ENCODE results near the gene ZCCHC24.

Gene ZCCHC24

DNA sequence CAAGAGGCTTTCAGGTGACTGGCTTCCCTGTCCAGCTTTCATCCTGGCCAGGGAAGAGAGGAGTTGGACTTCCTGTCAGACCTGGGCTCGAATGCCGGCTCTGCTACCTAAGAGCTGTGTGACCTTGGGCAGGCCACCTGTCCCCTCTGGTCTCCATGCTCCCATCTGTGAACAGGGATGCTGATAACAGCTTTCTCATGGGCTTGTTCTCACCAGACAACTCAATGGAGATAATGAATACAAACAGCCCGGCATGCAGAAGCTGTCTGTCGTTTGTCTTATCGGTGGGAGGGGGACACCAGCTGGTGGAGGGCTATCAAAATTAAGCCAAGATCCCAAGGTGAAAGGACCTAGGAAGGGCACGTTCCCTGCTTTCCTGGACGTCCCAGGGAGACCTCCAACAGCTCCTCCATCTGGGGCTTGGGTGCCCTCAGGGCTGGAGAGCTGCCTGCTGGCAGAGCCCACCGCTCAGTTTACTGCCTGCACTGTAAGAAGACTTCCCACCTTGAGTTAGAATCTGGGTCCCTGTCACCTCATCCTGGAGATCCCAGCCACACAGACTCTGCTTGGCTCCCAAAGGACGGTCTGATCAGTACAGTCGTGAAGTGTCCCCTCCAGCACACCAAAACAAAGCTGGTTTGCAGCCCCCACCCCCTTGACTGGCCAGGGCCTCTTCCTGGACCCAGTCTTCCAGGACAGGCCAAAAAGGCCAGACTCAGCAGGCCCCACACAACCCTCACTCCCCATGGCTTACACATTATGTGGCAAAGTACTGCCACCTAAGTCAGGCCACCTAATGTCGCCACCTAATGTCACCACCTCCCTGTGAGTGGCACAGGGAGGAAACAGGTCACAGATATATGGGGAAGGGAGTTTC is 57.2 kb downstream of the ZCCHC24 start:
- DNase-seq (ENCODE audit: extremely low spot score, insufficient read length, low read depth) (no peak), FAIRE-seq (no peak)

DNA sequence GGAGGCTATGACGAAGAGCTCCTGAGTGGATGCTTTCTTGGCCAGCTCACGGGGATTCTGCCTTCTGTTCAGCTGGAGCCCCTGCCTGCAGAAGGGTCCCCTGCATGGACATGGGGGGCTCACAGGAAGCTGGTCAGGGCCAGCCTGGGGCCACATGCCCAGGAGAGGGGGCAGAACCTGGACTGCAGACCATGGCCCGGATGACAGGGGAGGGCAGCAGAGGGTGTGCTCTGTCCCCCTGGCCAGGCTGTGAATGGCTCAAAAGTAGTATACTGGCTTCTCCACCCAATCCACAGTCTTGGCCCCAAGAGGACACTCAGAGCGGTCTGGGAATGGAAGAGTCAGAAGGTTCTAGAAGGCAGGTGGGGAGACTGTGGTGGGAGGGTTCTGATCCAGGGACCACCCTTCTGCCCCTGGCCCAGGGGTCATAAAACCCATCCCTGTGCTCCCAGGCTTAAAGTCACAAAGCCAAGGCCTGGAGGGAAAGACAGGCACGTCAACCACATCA is 57.9 kb downstream of the ZCCHC24 start:
- no peak for FAIRE-seq

GRCh38 chr10:79386637-79387465 is 58.6 kb downstream of the ZCCHC24 start:
- FAIRE-seq (no peak), DNase-seq (ENCODE audit: extremely low spot score, insufficient read length, low read depth) (no peak)

More for the DNA sequence above, 57.9 kb downstream of the ZCCHC24 start:
- no peak for DNase-seq (ENCODE audit: extremely low spot score, insufficient read length, low read depth)

- DNase-seq (ENCODE audit: extremely low spot score, insufficient read length, low read depth) (no peak), FAIRE-seq (no peak)
These were observed 59.5 kb downstream of the ZCCHC24 start for GRCh38 chr10:79385804-79386531.

GRCh38 chr10:79385392-79385795 is 60.0 kb downstream of the ZCCHC24 start:
- DNase-seq (ENCODE audit: extremely low spot score, insufficient read length, low read depth) (no peak), FAIRE-seq (no peak)

DNA sequence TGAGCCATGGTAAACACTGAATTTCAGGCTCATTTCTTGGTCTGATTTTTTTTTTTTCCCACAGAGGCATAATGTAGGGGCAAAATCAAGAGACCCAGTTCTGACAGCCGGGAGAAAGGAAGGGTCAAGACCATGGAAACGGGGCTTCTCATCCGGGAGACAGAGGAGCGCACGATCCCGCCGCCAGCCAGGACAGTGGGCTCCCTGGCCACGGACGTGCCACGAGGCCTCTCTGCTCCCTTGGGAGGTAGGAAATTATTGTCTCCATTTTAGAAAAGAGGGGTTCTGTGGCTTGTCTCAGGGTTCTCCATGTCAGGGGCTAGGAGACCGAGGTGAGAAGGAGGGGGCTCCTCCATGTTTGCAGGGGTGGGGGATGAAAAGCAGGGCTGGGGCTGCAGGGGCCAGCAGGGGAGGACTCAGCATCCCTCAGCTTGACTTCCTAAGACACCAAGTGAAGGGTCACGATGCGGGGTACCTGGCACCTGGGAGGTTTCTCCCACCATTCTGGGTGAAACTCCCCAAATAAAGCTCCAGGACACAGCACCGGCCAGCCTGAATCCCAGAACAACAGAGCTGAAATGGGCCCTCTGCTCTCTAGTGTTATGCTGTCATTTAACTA is 60.5 kb downstream of the ZCCHC24 start:
- no peak for FAIRE-seq
- DNase-seq (ENCODE audit: extremely low spot score, insufficient read length, low read depth): no peak

GRCh38 chr10:79383974-79384606 is 61.3 kb downstream of the ZCCHC24 start:
- no peak for DNase-seq (ENCODE audit: extremely low spot score, insufficient read length, low read depth)
- no peak for FAIRE-seq

- DNase-seq (ENCODE audit: extremely low spot score, insufficient read length, low read depth) (no peak), FAIRE-seq (no peak)
These were observed 62.9 kb downstream of the ZCCHC24 start for GRCh38 chr10:79382491-79382941.

DNA sequence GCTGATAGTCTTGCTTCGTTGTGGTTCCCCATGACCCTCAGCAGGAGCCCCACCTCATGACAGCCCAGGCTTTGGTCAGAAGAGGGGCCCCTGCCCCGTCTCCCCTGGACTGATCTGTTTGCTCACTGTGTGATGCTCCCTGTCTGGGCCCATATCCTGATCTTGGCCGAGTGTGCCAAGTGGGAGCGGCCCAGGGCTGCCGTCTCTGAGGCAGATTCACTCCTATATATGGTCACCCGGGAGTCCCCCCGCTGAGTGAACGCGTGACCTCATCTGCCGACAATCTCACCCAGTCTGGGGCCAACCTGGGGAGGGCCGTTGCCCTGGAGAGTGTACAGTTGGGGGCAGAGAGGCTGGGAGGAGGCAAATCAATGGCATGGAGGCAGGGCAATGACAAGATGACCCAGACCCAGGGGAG is 63.6 kb downstream of the ZCCHC24 start:
- FAIRE-seq: no peak

GRCh38 chr10:79380946-79381721 is 64.3 kb downstream of the ZCCHC24 start:
- DNase-seq (ENCODE audit: extremely low spot score, insufficient read length, low read depth): no peak
- no peak for FAIRE-seq

More for the DNA sequence above, 63.6 kb downstream of the ZCCHC24 start:
- DNase-seq (ENCODE audit: extremely low spot score, insufficient read length, low read depth): no peak

DNA sequence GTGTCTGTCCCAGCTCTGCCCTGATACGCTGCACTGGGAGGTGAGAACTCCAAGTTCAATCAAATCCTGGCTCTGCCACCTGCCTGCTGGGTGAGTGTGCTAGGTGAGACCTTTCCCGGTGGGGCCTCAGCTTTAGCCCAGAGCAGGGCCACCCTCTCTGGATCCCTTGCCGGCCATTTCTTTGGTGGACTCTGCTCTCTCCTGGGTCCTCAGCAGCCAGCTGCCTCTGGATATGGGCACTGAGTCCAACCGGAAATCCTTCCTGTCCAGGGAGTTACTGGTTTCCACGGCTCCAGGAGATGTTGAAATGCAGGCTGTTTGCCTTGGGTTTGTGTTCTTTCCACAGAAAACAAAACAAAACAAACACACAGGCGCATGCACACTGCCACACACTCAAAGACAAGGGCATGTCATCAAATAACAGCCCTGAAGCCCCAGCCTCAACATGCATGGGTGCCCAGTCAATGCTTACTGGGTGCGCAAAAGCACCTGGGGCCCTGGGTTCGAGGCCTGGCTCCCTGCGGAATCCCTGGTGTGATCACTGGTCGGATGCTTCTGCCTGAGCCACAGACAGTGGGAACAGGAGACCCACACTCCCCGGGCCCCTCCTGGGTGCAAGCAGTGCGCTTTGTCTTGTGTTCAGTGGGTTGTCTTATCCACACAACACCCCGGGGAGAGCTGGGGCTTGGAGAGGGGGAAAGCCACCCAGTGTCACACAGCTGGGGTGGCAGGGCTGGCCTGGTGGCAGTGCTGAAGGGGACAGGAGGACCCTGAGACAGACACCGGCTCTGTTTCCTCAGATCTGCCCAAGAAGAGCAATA is 65.1 kb downstream of the ZCCHC24 start:
- FAIRE-seq (no peak), DNase-seq (ENCODE audit: extremely low spot score, insufficient read length, low read depth) (no peak)

DNA sequence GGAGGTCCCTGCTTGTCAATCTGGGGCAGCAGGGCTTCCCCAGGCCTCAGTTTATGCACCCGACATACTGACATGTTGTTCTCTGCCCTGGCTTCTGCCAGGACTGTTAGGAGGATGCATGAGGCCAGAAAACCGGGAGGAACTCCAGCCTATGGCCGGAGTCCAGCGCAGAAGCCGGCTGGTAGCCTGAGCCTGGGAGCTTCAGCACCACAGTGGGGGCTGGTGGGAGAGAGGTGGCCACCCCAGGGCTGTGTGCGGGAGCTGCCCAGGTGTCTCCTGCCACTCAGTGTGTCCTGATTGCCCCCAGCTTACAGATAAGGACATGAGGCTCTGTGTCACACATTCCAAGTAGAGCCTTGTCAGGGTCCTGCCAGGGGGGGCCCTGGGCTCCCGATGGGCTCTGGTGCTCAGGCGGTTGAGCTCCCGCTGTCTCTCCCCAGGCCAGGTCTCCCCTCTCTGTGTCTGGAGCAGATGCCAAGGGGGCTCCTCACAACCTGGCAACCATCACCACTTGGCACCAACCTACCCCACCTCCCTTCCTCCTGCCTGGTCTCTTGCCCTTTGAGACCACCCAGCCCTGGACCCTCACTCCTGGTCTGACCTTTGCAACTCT is 65.8 kb downstream of the ZCCHC24 start:
- FAIRE-seq (no peak), DNase-seq (ENCODE audit: extremely low spot score, insufficient read length, low read depth) (no peak)

DNA sequence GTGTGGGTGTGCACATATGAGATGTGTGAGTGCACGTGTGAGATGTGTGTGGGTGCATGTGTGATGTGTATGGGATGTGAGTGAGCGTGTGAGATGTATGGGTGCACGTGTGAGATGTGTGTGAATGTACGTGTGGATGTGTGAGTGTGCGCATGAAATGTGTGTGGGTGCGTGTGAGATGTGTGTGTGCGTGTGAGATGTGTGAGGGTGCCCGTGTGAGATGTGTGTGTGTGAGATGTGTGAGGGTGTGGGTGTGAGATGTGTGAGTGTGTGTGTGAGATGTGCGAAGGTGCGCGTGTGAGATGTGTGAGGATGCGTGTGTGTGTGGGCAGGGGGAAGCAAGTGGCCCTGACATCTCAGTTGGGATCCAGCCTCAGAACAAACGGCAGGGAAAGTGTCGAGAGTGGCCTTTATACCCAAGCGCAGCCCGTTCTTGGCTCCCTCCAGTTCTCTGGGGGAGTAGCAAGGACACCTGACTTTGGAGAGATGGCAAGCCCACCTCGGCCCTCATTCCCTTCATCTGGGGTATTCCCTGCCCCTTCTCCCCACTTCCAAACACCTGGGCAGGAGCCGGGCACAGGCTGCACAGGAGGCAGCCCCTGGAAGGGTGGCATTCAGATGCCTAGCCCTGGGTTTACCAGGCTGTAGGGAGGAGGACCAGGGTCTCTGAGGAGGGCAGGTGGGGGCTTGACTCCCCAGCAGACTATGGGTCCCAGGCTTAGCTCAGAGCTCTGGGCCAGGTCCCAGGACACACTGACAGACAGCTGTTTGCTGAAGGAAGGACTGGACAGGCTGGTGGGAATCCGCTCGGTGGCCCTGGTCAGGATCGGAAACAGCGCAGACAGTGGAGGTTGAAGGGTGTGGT is 66.5 kb downstream of the ZCCHC24 start:
- FAIRE-seq: no peak

GRCh38 chr10:79378383-79378646 is 67.1 kb downstream of the ZCCHC24 start:
- no peak for DNase-seq (ENCODE audit: extremely low spot score, insufficient read length, low read depth)
- FAIRE-seq: no peak

More for the DNA sequence above, 66.5 kb downstream of the ZCCHC24 start:
- DNase-seq (ENCODE audit: extremely low spot score, insufficient read length, low read depth): no peak

DNA sequence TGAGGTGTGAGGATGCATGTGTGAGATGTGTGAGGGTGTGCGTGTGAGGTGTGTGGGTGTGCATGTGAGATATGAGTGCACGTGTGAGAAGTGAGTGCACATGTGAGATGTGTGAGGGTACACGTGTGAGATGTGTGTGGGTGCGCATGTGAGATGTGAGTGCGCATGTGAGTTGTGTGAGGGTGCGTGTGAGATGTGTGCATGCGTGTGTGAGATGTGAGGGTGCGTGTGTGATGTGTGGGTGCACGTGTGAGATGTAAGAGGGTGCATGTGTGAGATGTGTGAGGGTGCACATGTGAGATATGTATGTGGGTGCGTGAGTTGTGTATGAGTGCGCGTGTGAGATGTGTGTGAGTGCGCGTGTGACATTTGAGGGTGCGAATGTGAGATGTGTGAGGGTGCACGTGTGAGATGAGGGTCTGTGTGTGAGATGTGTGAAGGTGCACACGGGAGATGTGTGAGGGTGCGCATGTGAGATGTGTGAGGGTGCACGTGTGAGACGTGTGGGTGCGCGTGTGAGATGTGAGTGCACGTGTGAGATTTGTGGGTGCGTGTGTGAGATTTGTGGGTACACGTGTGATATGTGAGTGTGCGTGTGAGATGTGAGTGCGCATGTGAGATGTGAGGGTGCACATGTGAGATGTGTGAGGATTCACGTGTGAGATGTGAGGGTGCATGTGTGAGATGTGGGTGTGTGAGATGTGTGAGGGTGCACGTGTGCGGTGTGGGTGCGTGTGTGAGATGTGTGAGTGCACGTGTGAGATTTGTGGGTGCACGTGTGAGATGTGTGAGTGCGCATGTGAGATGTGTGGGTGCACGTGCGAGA is 67.7 kb downstream of the ZCCHC24 start:
- FAIRE-seq: no peak
- no peak for DNase-seq (ENCODE audit: extremely low spot score, insufficient read length, low read depth)
